Suprapubic skin (tissue), 4 donors: ENCODE data around the gene UBN2.

Source experiments
- CTCF ChIP-seq, 2 donors: fragments of 200-600 bp in 1 of 2; fragments of 450-650 bp in 1 of 2; sonication (generic) in 1 of 2; IDR thresholded peaks; one replicate each; pipeline ENCODE4 v1.5.1; 2016 to 2019; ENCODE audit warnings: antibody characterized with exemption in 2 of 2, mild to moderate bottlenecking in 1 of 2, moderate library complexity in 1 of 2
- POLR2A ChIP-seq, 2 donors: fragments of 450-650 bp; IDR thresholded peaks; one replicate each; pipeline ENCODE4 v1.6.1; 2017; ENCODE audit warnings: antibody characterized with exemption in 2 of 2, mild to moderate bottlenecking in 2 of 2, moderate library complexity in 2 of 2
- POLR2AphosphoS5 ChIP-seq, 3 donors: sonication (generic); formaldehyde crosslinking; IDR thresholded peaks; one replicate each; pipeline ENCODE4 v1.6.1; 2017; ENCODE audit warnings: antibody characterized with exemption in 3 of 3

DNA sequence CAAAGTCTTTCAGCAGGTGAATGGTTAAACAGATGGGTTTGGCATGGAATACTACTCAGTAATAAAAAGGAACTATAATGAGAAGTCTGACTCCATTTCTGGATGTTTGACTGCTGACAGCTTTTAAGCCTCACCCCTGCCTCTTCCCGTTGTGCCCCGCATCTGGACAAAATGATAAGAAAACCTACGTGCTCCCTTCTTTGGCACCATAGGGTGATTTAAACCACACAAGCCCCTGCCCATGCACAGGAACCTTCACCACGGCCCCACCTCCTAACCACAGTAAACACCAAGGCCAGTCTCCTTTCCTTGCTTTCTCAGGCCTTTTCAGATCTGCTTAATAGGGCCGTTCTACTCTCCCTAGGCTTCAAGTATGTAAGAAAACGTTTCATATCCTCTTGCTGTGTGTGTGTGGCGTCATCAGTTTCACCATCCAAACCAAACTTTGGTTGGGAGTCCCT is 47.1 kb upstream of the UBN2 start:
- TF ChIP-seq CTCF (IDR thresholded peaks at IDR 0.05) (no peak), POLR2A (IDR thresholded peaks at IDR 0.05) (no peak), POLR2AphosphoS5 (IDR thresholded peaks at IDR 0.05) (no peak)
